PC-3 (cell line): ENCODE data around the gene CERKL.

Experiments
- CTCF ChIP-seq: fragments of 300-600 bp; sonication (generic); conservative IDR thresholded peaks from 2 replicates; pipeline ENCODE4 v1.5.1; 2017; ENCODE audit warnings: antibody characterized with exemption, low read depth, mild to moderate bottlenecking, low read length
- EZH2 ChIP-seq: fragments of 300-600 bp; sonication (generic); IDR thresholded peaks from one replicate; pipeline ENCODE4 v1.6.1; 2017; ENCODE audit warnings: antibody characterized with exemption, mild to moderate bottlenecking, low read length; ENCODE audit not compliant: unreplicated experiment
- EZH2phosphoT487 ChIP-seq: fragments of 300-600 bp; sonication (generic); IDR thresholded peaks from 2 replicates; pipeline ENCODE4 v1.6.1; 2018; ENCODE audit warnings: mild to moderate bottlenecking, antibody characterized with exemption, low read length, borderline replicate concordance

- TF ChIP-seq CTCF: no peak
- TF ChIP-seq EZH2: no peak
- no peak for TF ChIP-seq EZH2phosphoT487
Observed at GRCh38 chr2:181536730-181537129, 120.2 kb downstream of the CERKL start.
